Effector memory CD4-positive, alpha-beta T cell (primary cell): ENCODE measurements around the gene RAI14.
A peak's percentile ranks its signal among the peaks of the same experiment; 100 is the strongest.

Source experiments
- DNase-seq, 3 donors: peaks; one replicate each; pipeline ENCODE4 v3.0.0-alpha.2; 2020
- H3K27ac ChIP-seq: 2 replicates; pipeline ENCODE4 v1.7.0; 2013; ENCODE audit warnings: mild to moderate bottlenecking, low read length, moderate library complexity; ENCODE audit not compliant: insufficient read depth, poor library complexity, severe bottlenecking
- H3K27me3 ChIP-seq: replicated peaks from 2 replicates; pipeline ENCODE4 v1.7.0; 2013; ENCODE audit warnings: mild to moderate bottlenecking, low read length; ENCODE audit not compliant: insufficient read depth, control insufficient read depth, poor library complexity, severe bottlenecking
- H3K36me3 ChIP-seq: 2 replicates; pipeline ENCODE4 v1.7.0; 2013; ENCODE audit warnings: mild to moderate bottlenecking, low read length, moderate library complexity; ENCODE audit not compliant: control insufficient read depth, insufficient read depth
- H3K4me1 ChIP-seq: 2 replicates; pipeline ENCODE4 v1.7.0; 2013; ENCODE audit warnings: low read length, mild to moderate bottlenecking; ENCODE audit not compliant: control insufficient read depth, insufficient read depth, poor library complexity, severe bottlenecking
- H3K4me3 ChIP-seq: 2 replicates; pipeline ENCODE4 v1.7.0; 2013; ENCODE audit warnings: low read length, low read depth, mild to moderate bottlenecking; ENCODE audit not compliant: insufficient read depth, poor library complexity, severe bottlenecking
- H3K9me3 ChIP-seq: 2 replicates; pipeline ENCODE4 v1.7.0; 2013; ENCODE audit warnings: mild to moderate bottlenecking, low read length, moderate library complexity; ENCODE audit not compliant: control insufficient read depth
- total RNA-seq, 3 donors: gene quantifications; one replicate each; lab custom pipeline; 2026; lab: John Stamatoyannopoulos, UW

The RAI14 gene
- 2.6 to 3.6 (median 2.9) reads per million in 3 donors for total RNA-seq

DNA sequence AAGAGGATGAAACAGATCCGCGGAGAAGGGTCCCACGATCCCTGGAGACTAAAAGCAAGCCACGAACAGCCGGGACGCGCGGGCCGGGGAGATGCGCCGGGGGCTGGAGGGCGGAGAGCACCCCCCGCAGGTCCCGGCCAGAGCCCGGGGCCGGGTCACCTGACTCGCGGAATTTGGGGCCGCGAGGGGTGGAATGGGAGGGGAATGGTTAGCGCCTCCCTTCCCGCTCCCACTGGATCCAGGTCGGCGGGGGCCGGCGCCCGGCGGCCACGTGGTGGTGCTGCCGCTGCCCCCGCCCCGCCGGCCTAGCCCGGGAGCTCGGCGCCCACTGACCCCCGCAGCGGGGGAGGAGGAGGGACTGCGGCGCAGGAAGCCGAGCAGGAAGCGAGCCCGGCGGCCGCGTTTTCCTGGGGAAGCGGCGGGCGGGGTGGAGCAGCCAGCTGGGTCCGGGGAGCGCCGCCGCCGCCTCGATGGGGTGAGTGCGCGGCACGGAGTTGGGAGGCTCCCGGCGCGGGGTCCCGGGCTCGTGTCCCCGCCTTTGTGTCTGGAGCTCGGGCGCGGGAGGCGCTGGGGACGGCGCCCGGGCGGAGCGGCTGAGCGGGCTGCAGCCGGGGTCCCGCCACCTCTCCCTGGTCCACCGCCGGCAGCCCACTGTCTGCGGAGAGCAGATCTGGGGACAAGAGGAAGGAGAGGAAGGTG is at the start of gene RAI14:
RAI14 (plus strand) TSS at position 328 of the 699 bp plus-strand sequence. CDS start 30,592 bp downstream, outside the sequence.
- H3K27ac ChIP-seq: peak within 1 kb of the TSS; percentile 53
- peak within 1 kb of the TSS; percentile 86 for H3K4me3 ChIP-seq
- peak; percentile 6 to 14 (median 12) for DNase-seq
- peaks cover 15% of the 10 kb centered on the region for H3K4me1 ChIP-seq
- peaks cover 5% of the 10 kb centered on the region for H3K27me3 ChIP-seq
- H3K9me3 ChIP-seq: no peaks in the 10 kb centered on the region
- no peaks in the 10 kb centered on the region for H3K36me3 ChIP-seq

DNA sequence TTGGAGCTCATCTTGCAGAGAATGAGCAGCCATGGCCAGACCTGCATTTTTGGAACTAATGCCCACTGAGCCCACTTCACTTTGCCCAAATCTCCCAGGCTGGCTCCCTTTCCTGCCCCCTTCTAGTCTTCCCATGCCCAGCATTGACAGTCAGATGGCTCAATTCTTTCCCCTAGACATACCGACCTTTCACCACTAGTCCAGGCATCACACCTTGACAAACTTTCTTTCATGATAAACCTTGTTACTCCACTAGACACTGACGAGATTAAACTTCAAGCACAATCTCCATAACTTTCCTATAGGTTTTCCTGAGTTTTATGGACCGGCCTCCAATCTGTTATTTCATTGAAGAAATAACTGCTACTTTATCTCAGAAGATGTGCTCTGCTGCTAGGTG is 47.8 kb upstream of the RAI14 start:
- Histone ChIP-seq H3K9me3 (no peaks in the 10 kb centered on the region), H3K4me1 (no peaks in the 10 kb centered on the region), H3K36me3 (no peaks in the 10 kb centered on the region), H3K27me3 (no peaks in the 10 kb centered on the region), H3K27ac (no peak overlapping the region), H3K4me3 (no peak overlapping the region)
- no peak for DNase-seq

DNA sequence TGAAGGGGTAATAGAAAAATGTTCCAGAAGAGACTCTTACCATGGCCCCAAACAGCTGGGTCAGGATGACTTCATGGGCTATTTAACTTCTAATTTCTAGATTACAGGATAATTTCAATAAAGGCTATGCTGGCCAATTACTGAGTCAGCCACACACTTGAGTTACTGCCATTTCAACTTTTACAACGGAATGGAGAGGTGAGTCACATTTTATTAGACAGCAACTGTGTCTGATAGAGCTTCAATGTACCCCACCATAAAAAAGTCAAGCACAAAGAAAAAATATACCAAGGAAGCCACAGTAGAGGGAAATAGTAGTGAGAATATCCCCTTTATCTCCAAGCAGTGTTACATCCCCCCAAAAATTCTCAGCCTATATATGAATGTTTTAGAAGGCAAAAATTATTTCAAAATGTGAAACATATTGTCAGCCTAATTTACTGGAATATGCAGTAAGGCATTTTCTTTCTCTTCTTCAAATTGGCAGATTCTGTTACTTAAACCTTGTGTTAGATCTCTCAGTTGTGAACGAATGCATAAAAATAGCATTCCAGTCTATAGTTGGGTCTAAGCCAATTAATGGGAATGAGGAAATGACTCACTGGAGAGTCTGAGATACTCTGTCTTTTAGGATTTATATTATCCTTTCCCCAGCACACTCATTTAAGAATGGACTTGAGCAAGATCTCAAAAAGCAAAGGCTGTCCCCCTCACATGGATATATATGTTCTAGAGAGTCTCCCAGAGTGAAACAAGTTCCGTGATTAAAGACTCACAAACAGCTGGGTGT is 47.1 kb upstream of the RAI14 start:
- Histone ChIP-seq H3K9me3 (no peaks in the 10 kb centered on the region), H3K4me3 (no peak overlapping the region), H3K4me1 (no peaks in the 10 kb centered on the region), H3K27ac (no peak overlapping the region), H3K27me3 (no peaks in the 10 kb centered on the region), H3K36me3 (no peaks in the 10 kb centered on the region)
- no peak for DNase-seq

DNA sequence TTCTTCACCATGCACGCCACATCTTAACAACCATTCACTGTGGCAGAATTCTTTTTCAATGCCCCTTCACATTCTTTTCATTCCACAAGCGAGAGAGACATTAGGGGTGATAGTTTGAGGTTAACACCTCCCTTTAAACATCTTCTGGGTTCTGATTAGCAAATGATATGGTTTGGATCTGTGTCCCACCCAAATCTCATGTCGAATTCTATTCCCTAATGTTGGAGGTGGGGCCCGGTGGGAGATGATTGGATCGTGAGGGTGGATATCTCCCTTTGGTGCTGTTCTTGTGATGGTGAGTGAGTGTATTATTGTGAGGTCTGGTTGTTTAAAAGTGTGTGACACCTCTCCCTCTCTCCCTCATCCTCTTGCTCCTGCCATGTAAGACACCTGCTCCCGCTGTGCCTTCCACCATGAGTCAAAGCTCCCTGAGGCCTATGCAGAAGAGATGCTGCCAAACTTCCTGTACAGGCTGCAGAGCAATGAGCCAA is 46.1 kb upstream of the RAI14 start:
- no peaks in the 10 kb centered on the region for H3K27me3 ChIP-seq
- no peak overlapping the region for H3K4me3 ChIP-seq
- H3K36me3 ChIP-seq: no peaks in the 10 kb centered on the region
- no peaks in the 10 kb centered on the region for H3K4me1 ChIP-seq
- DNase-seq: no peak
- no peaks in the 10 kb centered on the region for H3K9me3 ChIP-seq
- no peak overlapping the region for H3K27ac ChIP-seq

DNA sequence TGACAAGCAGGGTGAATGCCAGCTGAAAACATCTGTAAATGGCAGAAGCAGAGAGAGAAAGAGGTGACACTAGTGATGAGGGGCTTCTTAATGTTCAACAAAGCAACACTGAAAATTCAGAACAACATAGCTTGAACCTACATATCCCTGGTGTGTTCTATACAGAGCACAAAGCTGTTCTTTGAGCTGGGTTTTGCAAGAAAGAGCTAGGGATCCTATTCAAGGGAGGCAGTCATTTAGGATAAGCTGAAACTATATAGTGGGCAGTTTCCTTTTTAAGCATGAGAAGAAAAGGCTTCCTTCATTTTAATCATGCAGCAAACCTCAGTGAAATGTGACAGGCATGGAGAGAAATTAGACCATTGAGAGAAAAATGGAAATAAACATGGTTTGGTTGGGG is 45.6 kb upstream of the RAI14 start:
- H3K27ac ChIP-seq: no peak overlapping the region
- H3K9me3 ChIP-seq: no peaks in the 10 kb centered on the region
- no peaks in the 10 kb centered on the region for H3K27me3 ChIP-seq
- no peaks in the 10 kb centered on the region for H3K4me1 ChIP-seq
- H3K4me3 ChIP-seq: no peak overlapping the region
- DNase-seq: no peak
- no peaks in the 10 kb centered on the region for H3K36me3 ChIP-seq

DNA sequence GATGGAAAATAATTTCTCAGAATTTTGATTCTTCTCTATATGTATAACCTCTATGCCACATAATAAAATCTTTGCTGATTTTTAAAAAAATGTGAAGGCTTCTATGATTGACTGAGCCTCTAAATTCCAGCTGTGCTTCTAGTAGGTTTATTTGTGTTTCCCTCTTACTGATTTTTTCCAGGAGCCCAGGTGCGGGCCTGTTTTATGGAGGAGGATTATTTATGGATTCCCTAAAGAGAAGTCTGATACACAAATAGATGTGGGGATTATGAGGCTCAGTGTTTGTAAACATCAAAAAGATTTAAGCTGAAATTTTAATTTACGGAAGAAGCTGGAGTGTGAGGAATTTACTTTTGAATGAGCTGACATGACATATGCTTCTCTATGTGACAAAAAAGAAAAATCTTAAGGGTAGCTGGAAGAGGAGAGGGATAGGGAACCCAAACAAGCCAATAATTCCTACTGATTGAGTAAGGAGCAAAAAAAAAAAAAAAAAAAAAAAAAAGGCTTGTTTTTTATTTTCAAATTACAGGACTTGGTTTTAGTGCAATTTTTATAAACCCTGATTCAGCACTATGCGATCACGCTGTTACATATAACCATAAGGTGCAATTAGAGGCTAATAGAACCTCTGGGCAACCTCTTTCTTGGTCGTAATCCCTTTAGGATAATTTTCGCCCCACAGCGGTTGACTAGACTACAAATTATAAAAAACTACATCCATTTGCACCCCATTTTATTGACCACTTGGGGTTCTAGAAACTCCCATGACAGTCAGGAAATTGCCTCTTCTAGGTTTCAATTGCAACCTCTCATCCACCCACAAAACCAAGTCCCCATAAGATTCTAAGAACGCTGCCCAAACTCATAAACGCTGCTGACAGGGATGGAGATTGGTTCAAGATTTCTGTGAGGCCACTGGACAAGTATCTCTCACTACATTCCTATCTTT is 44.4 kb upstream of the RAI14 start:
- Histone ChIP-seq H3K4me3 (no peak overlapping the region), H3K9me3 (no peaks in the 10 kb centered on the region), H3K27me3 (no peaks in the 10 kb centered on the region), H3K36me3 (no peaks in the 10 kb centered on the region), H3K4me1 (no peaks in the 10 kb centered on the region), H3K27ac (no peak overlapping the region)
- DNase-seq: no peak

DNA sequence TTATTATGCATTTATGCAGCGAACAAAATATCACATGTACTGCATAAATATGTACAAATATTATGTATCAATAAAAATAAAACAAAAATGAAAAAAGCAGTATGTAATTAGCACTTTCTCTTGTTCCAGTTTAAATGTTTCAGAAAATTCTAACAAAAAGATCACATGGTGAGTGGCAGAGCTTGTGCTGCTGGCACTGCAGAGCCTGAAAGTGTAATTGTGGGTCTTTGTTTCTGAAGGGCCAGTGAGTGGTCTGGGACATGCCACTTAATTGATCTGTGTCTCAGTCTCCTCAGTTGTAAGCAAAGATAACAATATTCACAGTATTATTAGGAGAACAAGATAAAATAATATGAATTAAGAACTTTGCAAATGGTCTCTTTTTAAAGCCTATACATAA is 39.5 kb upstream of the RAI14 start:
- no peak overlapping the region for H3K27ac ChIP-seq
- H3K4me3 ChIP-seq: no peak overlapping the region
- no peaks in the 10 kb centered on the region for H3K27me3 ChIP-seq
- DNase-seq: no peak
- H3K36me3 ChIP-seq: no peaks in the 10 kb centered on the region
- no peaks in the 10 kb centered on the region for H3K4me1 ChIP-seq
- no peaks in the 10 kb centered on the region for H3K9me3 ChIP-seq

DNA sequence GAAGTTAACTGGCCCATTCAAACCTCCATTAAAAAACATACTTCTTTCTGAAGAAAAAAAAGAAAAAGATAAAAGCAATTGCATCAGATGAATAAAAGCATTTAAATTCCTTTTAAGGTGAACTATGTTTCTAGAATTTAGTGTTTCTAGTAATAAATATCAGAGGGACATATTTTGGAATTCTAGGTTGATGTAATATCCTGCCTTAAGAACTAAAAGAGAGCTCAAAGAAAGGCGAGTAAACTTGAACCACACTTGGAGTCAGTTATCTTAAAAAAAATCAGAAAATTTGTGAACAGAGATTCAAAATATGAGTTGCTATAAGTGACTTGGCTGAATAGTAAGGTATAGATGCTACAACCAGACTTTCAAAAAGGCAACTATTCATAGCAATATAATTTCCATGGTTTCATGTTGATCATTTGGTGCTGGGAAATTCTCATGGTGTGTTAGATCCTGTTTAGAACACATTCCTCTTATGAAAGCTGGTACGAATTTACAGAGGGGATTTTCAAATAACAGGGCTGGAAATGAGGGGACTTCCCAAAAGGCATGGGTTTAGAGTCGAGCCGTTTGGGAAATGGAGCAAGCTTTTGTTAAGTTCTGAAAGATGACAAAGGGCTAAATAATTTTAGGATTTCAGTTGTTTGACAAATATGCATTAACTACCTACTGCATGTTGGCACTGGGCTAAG is 37.6 kb upstream of the RAI14 start:
- H3K27ac ChIP-seq: no peak overlapping the region
- no peak overlapping the region for H3K4me3 ChIP-seq
- no peaks in the 10 kb centered on the region for H3K36me3 ChIP-seq
- no peaks in the 10 kb centered on the region for H3K27me3 ChIP-seq
- DNase-seq: no peak
- no peaks in the 10 kb centered on the region for H3K9me3 ChIP-seq
- no peaks in the 10 kb centered on the region for H3K4me1 ChIP-seq

DNA sequence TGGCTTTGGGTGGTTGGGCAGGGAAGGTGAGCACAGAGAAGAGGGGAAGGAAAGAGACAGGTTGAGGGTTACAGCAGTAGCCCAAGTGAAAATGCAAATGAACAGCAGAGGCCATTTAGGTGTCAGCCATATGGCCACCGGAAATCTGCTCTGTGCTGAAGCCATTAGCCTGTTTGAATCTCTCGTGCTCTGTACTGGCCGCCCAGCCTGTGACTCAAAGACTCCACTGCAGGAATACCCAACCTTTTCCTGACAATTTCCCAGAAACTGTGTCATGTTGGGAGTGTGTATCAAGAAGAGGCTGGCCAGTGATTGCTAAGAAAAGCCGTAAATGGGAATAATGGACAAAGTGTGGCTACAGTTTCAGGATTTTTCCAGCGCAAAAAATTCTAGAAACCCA is 35.9 kb upstream of the RAI14 start:
- Histone ChIP-seq H3K4me1 (no peaks in the 10 kb centered on the region), H3K27ac (no peak overlapping the region), H3K9me3 (no peaks in the 10 kb centered on the region), H3K4me3 (no peak overlapping the region), H3K27me3 (no peaks in the 10 kb centered on the region), H3K36me3 (no peaks in the 10 kb centered on the region)
- no peak for DNase-seq
